Measurements from ENCODE around the gene FGFRL1. TPM values are rescaled to one million over a fixed set of nuclear protein-coding genes. Genes with fewer than 3 reads are reported as not detected.
A peak's percentile ranks its signal among the peaks of the same experiment; 100 is the strongest.
"Not testable (repeated sequence)": the region's sequence is repeated elsewhere in the genome, so short reads cannot be mapped to it uniquely, and the experiment has no call there.

FGFRL1 gene
- polyA plus RNA-seq, 10 donors = 76.7 to 265 (median 214) TPM

DNA sequence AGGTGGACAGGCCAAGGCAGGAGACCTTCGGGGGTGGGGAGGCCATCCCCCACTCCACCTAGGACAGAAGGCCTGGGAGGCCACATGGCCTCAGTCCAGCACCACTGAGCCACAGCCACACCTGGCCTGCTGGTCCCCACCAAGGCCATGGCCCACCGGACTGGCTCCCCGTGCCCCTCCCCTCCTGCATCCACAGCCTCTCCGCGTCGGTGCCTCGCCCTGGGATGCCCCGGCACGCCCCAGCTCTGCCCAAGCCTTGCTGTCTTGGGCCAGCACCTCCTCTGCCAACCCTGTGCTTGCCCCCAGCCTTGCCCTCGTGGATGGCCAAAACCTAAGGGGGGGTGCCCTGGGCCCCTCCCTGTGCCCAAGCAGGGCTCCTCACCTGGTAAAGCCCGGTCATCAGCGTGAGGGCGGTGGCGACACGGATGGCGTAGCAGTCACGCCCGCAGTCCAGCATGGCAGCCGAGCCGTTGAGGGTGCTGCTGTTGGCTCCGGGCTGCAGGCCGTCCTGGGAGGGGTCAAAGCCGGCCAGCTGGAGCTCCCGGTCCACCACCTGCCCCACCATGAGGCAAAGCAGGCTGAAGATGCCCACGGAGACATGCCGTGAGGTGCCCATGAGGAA, 20.6 kb upstream of the FGFRL1 start:
- no peak for DNase-seq

DNA sequence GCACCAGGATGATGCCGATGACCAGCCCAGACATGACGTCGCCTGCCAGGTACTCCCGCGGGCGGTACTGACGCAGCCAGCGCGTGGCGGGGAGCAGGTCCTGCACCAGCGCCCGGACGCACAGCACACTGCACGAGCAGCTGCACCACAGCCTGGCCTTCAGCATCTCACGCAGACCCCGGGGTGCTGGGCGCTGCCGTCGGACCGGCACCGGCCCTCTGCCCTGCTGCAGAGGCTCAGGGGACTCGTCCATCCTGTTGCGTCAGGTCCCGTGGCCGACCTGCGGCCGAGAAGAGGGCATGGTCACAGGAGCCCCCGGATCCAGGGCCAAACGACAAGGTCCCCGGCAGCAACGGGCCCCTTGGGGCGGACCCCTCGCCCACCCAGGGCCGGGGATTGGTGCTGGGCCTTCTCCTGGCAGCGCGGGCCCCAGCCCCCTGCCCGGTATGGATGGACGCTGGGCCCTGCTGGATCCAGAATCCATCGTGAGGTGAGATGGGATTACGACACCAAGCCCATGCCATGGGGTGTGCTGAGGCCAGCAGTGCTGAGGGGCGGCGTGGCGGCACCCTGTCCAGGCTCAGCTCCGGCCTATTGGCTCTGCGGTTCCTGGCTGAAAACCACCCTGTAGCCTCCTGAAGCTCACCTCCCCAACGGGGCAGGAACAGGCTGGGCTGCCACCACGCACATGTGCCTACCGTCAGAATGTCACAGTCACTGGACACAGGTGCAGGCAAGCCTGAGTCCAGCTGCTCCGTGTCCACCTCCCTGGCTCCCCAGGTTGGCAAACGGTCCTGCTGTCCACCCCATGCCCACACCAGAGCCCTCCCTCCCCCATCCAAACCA, 19.8 kb upstream of the FGFRL1 start:
- no peak for DNase-seq

DNA sequence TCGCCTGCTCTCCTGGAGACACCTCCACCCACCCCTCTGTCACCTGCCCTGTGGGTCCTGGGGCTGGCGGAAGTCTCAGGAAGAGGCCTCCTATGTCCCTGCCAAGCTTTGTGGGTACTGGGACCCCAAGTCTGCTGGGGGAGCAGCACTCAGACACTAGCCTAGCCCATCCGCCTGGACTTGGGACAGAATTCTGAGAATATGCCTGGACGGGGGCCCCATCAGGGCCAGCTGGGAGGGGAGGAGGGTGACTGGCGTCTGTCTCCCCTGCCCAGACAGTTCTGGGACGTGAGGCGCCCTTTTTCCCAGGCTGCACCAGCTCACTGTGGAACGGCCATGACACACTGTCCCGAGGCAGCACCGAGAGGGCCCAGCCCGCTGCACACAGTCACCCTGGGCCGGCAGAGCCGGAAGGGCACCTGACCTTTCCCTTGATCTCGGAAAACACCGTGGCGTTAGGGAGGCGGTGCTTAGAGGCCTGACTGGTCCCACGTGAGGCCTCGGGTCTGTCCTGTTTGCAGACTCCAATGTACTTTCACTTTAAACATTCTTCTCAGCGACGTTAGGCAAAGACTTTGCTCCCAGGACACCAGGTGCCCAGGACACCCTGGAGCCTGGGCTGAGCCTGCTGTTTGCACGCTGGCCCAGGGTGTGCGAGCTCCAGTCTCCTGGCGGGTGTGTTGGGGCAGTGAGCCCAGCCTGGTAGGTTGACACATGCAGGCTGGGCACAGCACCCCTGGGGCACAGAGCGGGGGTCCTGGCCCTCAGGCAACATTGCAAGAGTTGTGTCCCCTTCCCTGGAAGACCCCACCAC, 18.9 kb upstream of the FGFRL1 start:
- no peak for DNase-seq

DNA sequence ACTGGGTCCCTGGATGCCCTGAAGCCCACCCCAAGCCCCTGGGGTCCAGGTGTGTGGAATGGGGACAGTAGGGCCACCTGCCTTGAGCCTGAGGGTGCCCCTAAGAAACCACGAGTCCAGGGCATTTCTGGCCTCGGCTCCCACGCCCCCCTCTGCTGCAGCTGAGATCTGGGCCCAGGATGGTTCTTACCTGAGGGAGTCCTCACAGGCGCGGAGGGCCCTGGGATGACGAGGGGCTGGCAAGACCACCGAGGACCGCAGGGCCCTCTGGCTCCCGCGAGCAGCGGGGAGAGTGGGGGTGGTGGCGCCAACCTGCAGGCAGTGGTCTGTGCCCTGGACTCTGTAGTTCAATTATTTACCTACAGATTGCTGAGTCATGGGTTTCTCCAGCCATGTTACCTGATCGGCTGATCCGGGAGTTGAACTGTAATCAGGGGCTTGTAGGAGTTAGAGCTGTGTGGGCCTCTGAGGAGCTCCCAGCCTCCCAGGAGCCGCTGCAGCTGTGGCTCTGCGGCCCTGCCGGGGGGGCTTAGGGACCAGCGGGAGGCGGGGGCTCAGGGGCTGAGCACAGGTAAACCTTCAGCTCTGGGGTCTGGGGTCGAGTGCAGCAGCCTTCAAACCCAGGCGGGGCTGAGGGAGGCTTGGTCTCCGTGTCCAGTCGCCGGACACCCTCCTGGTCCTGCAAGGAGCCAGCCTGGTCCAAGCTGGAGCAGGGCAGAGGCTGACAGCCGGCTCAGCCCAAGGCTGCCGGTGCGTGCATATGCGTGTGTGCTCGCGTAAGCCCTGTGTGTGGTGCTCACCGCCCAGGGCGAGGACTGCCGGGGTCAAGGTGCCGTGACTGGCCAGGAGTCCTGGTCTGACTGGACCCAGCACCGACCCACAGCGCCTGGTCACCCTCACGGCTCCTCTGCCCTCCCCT, 18.1 kb upstream of the FGFRL1 start, which contains the start of gene SLC26A1:
Gene SLC26A1, minus strand, starts transcription at position 294 of the 919 bp plus-strand sequence. CDS start 1,701 bp downstream, outside the sequence.
- DNase-seq = no peak

DNA sequence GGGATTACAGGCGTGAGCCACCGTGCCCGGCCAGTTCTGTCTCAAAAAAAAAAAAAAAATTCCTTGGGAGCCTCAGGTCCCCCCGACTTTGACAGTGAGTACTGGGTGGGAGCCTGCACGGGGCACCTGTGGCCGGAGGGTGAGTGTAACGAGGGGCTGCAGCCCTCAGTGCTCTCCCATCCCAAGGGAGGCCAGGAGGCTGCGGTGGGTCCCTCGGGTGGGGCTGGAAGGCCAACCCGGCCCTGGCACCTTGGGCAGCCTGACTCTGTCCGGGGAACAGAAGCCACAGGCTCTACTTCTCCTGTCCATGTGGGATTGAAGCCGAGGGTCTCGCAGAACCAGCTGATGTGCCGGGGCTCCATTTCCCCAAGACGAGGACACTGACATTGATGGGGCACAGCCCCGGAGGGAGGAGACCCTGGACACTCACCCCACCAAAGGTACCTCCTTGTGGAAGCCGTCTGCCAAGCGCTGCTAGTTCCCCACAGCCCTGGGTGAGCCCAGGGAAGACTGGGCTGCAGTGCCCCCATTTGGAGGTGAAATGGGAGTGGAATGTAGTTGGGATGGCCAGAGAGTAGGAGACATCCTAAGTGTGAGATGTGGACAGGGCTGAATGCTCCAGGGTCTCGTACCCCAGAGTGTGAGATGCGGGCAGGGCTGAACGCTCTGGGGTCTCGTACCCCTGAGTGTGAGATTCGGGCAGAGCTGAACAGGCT, 16.0 kb upstream of the FGFRL1 start:
- DNase-seq = no peak

DNA sequence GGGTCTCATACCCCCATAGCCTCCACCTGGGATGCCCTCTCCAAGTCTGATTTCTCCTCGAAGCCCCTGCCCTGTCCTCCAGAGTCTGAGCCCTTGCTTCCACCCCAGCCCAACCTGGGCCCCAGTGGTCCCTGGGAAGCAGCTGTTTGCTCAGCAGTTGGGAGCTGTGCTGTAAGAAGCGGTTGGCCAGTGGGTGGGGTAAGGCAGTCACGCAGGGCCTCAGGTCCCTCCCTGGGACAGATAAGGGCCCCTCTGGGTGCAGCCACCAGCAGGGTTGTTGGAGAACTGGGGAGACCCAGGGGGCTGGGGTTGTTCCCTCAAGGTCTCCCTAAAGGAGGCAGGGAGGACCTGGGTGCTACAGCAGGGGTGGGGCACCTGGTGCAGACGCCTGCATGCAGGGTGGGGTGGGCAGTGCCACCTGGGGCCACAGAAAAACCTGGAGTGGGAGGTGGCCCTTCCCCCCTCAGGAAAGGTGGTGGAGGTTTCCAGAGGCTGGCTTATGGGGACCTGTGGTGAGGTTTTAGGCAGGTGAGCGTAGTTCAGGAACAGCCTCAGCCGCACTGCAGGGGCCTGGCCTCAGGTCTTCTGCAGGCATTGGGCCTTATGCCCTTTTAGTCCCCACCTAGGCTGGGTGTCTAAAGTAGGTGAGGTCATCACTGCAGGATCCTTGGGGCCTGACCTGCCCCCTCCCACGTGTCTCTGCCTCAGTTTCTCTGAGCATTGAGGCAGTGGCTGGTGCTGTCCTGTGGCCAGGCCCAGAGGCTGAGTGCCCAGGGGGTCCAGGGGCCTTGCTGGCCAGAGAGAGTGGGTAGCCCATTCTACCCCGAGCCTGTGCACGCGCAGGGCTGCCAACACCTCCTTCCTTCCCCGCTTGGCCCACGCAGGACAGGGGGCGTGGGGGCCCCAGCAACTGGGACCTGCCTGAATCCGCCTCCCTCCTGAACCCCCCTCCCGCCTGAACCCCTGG, 15.1 kb upstream of the FGFRL1 start:
- no peak for DNase-seq

DNA sequence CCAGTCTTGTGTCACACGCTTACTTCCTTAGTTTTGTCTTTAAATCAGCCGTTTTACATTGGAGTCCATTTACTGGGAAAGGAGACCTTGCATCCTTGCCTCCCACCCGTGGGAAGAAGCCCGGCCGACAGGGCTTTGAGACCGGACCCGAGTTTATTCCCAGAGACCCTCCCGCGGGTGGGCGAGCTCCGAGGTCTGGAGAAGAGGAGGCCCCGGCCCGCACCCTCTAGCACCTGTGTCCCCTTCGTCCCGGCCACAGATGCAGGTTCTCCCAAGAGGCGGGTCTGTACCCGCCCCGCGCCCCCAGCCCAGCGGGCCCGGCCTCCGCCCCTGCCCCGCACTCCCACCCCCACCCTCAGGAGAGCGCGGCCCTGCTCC, 14.4 kb upstream of the FGFRL1 start:
- no peak for DNase-seq

DNA sequence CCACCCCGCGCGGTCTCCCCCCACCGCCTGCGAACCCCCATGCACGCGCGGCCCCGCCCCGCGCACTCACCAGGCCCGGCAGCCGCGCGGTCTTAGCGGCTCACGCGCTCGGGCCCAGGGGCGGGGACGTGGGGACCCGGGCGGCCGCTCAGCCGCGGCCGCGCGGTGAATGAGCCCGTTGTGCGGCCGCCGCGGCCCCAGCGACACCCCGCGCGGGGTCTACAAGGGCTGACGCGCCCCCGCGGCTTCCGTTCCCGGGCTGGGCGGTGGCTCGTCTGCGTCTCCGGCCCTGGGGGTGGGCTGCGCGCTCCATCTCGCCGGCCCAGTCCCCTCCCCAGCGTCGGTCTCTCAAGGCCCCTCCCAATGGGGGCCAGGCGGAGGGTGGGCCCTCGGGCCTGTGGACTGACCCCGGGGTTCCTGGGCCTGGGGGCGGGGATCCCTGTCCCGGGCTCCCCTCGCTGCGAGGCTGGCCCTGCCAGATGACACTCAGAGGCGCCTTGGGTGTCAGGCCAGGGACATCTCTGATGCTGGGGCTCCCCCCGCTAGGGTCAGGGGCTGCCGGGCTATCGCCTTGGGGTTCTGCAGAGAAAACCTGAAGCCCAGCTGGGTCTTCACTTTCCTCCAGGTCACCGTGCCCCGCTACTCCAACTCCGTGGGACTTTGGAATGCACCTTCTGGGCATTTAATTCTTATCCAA, 13.9 kb upstream of the FGFRL1 start:
- no peak for DNase-seq

DNA sequence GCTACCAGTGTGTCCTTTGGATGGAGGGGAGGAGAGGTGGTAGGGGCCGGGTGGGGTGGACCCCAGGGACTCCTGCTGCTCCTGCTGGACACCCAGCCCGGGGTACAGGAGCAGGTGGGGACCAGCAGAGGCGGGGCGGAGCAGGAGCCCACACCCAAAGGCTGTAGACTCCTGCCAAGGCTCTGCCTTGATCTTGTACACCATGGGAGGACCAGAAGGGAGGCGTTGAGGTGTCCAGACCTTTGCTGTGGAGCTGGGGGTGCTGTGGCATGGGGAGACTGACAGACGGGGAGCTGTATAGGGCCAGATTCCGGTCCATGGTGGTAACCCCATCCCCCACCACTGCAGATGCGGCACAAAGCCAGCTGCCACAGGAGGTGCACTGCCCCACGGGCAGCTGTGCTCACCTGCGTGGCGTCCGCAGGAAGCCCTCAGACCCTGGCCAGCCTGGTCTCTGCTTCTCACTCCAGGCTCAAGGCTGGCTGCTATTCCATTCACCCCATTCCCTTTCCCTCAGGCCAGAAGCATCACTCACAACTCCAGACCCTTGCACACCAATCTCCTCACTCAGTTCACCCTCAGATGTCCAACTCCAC, 13.2 kb upstream of the FGFRL1 start:
- no peak for DNase-seq

DNA sequence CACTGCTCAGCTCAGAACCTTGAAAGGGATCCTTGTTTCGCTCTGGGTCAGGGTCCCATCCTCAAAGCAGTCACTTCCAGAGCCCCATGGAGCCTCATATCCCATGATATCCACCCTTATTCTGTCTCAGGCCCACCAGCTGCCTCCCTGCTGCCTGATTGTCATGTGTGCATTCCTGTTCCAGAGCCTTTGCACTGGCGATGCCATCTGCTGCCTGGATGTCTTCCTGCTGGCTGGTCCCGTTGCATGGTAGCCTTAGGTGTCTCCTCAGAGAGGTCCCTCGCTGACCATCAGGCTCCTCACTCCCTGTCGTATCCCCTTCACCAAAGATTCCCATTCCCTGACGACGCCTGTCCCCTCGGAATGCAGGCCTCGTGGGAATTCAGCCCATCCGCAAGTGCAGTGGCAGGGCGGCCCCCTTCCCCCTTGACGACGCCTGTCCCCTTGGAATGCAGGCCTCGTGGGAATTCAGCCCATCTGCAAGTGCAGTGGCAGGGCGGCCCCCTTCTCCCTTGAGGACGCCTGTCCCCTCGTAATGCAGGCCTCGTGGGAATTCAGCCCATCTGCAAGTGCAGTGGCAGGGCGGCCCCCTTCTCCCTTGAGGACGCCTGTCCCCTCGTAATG, 12.1 kb upstream of the FGFRL1 start:
- DNase-seq = not testable (repeated sequence)

DNA sequence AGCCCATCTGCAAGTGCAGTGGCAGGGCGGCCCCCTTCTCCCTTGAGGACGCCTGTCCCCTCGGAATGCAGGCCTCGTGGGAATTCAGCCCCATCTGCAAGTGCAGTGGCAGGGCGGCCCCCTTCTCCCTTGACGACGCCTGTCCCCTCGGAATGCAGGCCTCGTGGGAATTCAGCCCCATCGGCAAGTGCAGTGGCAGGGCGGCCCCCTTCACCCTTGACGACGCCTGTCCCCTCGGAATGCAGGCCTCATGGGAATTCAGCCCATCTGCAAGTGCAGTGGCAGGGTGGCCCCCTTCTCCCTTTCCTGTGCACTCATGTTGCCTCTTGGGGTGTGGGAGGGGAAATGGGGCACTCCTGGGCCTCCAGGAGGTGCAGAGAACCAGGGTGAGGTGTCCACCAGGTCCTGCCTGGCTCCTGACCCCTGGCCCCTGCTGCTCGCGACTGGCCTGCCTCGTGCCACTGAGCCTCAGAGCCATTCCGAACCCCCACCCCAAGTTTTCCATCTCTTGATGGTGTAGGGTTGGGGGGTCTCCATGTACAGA, 11.5 kb upstream of the FGFRL1 start:
- DNase-seq = no peak

DNA sequence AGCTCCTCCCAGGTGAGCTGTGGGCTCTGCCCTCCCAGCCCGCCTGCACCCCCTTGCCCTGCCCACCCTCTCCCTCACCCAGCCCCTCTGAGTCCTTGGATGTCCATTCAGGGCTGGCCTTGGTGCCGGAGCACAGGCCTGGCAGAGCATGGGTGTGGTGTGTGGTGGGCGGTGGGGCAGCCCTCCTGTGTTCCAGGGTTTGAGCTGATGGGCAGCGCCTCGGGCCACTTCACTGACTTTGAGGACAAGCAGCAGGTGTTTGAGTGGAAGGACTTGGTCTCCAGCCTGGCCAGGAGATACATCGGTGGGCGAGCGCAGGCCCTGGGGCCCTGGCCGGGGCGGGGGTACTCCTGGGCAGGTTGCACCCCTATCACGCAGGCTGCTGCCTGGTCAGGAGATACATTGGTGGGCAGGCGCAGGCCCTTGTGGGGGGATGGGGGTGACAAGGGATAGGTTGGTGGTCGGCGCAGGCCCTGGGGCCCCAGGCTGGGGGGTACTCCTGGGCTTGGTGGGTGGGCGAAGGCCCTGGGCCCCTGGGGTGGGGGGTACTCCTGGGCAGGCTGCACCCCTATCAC, 10.7 kb upstream of the FGFRL1 start:
- DNase-seq = no peak

DNA sequence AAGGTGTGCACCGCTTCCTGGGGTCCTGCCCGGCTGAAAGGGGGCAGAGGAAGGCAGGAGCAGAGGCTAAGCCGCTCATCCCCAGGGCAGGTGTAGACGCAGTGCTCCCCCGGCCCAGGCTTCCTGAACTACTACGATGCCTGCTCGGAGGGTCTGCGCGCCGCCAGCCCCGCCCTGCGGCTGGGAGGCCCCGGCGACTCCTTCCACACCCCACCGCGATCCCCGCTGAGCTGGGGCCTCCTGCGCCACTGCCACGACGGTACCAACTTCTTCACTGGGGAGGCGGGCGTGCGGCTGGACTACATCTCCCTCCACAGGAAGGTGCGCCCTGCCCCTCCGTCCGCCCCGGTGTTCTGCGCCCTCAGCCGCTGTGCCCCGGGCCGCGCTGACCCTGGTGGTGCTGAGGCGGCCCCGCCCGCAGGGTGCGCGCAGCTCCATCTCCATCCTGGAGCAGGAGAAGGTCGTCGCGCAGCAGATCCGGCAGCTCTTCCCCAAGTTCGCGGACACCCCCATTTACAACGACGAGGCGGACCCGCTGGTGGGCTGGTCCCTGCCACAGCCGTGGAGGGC, 9.8 kb upstream of the FGFRL1 start:
- DNase-seq = no peak

DNA sequence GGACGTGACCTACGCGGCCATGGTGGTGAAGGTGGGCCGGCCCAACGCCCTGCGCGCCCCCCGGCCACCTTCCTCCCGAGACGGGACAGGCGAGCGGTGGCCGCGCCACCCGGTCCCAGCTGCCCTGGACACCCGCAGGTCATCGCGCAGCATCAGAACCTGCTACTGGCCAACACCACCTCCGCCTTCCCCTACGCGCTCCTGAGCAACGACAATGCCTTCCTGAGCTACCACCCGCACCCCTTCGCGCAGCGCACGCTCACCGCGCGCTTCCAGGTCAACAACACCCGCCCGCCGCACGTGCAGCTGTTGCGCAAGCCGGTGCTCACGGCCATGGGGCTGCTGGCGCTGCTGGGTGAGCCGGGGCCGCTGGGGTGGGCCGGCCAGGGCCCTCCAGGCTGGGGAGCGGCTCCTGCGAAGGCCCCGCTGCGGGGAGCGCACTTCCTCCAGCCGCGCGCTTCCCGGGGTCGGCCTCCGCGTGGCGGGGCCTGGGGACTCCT, 9.2 kb upstream of the FGFRL1 start:
- DNase-seq = peak in 1 of 3 donors; percentile 59

DNA sequence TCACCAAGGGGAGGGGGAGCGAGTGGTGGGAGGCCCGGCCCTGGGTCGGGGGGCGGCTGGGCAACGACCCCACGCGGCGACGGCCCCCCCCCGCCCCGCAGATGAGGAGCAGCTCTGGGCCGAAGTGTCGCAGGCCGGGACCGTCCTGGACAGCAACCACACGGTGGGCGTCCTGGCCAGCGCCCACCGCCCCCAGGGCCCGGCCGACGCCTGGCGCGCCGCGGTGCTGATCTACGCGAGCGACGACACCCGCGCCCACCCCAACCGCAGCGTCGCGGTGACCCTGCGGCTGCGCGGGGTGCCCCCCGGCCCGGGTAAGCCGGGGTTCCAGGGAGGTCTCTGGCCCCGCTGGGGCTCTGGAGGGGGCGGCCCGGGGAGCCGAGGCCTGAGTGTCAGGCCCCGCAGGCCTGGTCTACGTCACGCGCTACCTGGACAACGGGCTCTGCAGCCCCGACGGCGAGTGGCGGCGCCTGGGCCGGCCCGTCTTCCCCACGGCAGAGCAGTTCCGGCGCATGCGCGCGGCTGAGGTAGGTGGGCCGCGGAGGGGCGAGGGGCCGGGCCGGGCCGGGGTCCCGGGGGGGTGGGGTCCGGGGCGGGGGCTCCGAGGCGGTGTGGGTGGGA, 8.7 kb upstream of the FGFRL1 start:
- DNase-seq = no peak
